Progenitor cell of endocrine pancreas (in vitro differentiated cells): ENCODE data around the gene GEMIN4. TPM values are rescaled to one million over a fixed set of nuclear protein-coding genes. Genes with fewer than 3 reads are reported as not detected.

ENCODE experiments used
- DNase-seq: peaks from one replicate; pipeline ENCODE4 v3.0.0; 2021; ENCODE audit warnings: low spot score; ENCODE audit not compliant: unreplicated experiment
- H3K27ac Mint-ChIP-seq: 2 replicates; pipeline ENCODE4 v1.8.0; 2021; ENCODE audit warnings: mild to moderate bottlenecking, moderate library complexity, mixed read lengths
- H3K27me3 Mint-ChIP-seq: 2 replicates; pipeline ENCODE4 v1.8.0; 2021; ENCODE audit warnings: mixed read lengths
- H3K36me3 Mint-ChIP-seq: 2 replicates; pipeline ENCODE4 v1.8.0; 2022; ENCODE audit warnings: mixed read lengths; ENCODE audit not compliant: insufficient read depth
- H3K4me1 Mint-ChIP-seq: 2 replicates; pipeline ENCODE4 v1.8.0; 2021; ENCODE audit warnings: low read depth, mixed read lengths
- H3K4me3 Mint-ChIP-seq: 2 replicates; pipeline ENCODE4 v1.8.0; 2021; ENCODE audit warnings: low read depth, mild to moderate bottlenecking, moderate library complexity, mixed read lengths
- H3K9me3 Mint-ChIP-seq: 2 replicates; pipeline ENCODE4 v1.8.0; 2021; ENCODE audit warnings: low read depth, mixed read lengths
- CTCF ChIP-seq: fragments of 200-600 bp; sonication (generic); IDR thresholded peaks from one replicate; pipeline ENCODE4 v1.5.0; 2021; ENCODE audit warnings: antibody characterized with exemption, mild to moderate bottlenecking; ENCODE audit not compliant: unreplicated experiment
- total RNA-seq: library from RNA; stranded (reverse); gene quantifications from 2 replicates; pipeline ENCODE4 v1.2.1, GENCODE V29; 2021

Gene GEMIN4
- total RNA-seq, 1 donor from 2014 or later, result 39.8 TPM

- no peak for TF ChIP-seq CTCF
- Mint-ChIP-seq H3K27ac (no peak overlapping the region), H3K36me3 (peaks cover 34% of the 10 kb centered on the region), H3K4me3 (no peak overlapping the region), H3K4me1 (no peaks in the 10 kb centered on the region), H3K9me3 (no peaks in the 10 kb centered on the region), H3K27me3 (no peaks in the 10 kb centered on the region)
- no peak for DNase-seq
These were observed 22.2 kb upstream of the GEMIN4 start for GRCh38 chr17:774313-774584.

GRCh38 chr17:773467-774312, 21.6 kb upstream of the GEMIN4 start:
- no peaks in the 10 kb centered on the region for H3K27me3 Mint-ChIP-seq
- no peaks in the 10 kb centered on the region for H3K4me1 Mint-ChIP-seq
- peak overlapping the region; percentile 62 for H3K27ac Mint-ChIP-seq
- H3K4me3 Mint-ChIP-seq, result no peak overlapping the region
- H3K36me3 Mint-ChIP-seq, result peaks cover 36% of the 10 kb centered on the region
- H3K9me3 Mint-ChIP-seq, result no peaks in the 10 kb centered on the region
- no peak for TF ChIP-seq CTCF
- DNase-seq, result no peak

DNA sequence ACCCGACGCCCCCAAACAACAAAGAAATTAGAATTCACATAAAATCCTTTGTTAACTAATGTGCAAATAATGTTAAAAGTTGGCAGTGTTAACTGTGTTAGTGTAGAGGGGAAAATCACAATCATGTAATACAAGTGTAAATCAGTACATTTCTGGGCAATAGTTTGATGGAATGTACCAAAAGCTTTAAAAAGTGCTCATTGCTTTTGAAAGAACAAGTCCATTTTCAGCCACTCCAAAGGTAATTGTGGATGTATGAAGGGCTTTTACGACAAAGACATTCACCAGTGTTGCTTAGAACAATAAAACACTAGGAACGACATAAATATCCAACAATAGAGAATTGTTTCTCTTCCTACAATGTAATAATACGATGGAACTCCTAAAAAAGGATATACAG, 21.0 kb upstream of the GEMIN4 start:
- Mint-ChIP-seq H3K4me1 (no peaks in the 10 kb centered on the region), H3K9me3 (no peaks in the 10 kb centered on the region), H3K36me3 (peaks cover 36% of the 10 kb centered on the region), H3K27me3 (no peaks in the 10 kb centered on the region), H3K4me3 (no peak overlapping the region), H3K27ac (no peak overlapping the region)
- no peak for TF ChIP-seq CTCF
- no peak for DNase-seq

GRCh38 chr17:767076-767475, 15.0 kb upstream of the GEMIN4 start:
- Mint-ChIP-seq H3K4me1 (no peaks in the 10 kb centered on the region), H3K9me3 (no peaks in the 10 kb centered on the region), H3K36me3 (peaks cover 25% of the 10 kb centered on the region), H3K27ac (no peak overlapping the region), H3K4me3 (no peak overlapping the region), H3K27me3 (no peaks in the 10 kb centered on the region)
- TF ChIP-seq CTCF, result no peak
- DNase-seq, result no peak

- H3K27me3 Mint-ChIP-seq, result no peaks in the 10 kb centered on the region
- DNase-seq, result no peak
- no peak overlapping the region for H3K4me3 Mint-ChIP-seq
- no peak overlapping the region for H3K27ac Mint-ChIP-seq
- no peak for TF ChIP-seq CTCF
- peaks cover 8% of the 10 kb centered on the region for H3K9me3 Mint-ChIP-seq
- H3K36me3 Mint-ChIP-seq, result peaks cover 39% of the 10 kb centered on the region
- peaks cover 12% of the 10 kb centered on the region for H3K4me1 Mint-ChIP-seq
These were observed 8.3 kb upstream of the GEMIN4 start for GRCh38 chr17:760371-760770.
